NB4 (cell line): ENCODE data around the gene NEK7.

Experiments
- POLR2A ChIP-seq: IDR thresholded peaks from 2 replicates; pipeline ENCODE4 v1.6.1; 2011; ENCODE audit warnings: mild to moderate bottlenecking; ENCODE audit not compliant: insufficient read length; ENCODE audit errors: extremely low read depth
- TF ChIP-seq, protein P1 (sequence below): IDR thresholded peaks from one replicate; pipeline ENCODE4 v1.5.1; 2012; ENCODE audit warnings: low read depth, low read length
- TF ChIP-seq, protein P2 (sequence below): IDR thresholded peaks from 2 replicates; pipeline ENCODE4 v1.6.1; 2011; ENCODE audit warnings: low read depth, low read length

DNA sequence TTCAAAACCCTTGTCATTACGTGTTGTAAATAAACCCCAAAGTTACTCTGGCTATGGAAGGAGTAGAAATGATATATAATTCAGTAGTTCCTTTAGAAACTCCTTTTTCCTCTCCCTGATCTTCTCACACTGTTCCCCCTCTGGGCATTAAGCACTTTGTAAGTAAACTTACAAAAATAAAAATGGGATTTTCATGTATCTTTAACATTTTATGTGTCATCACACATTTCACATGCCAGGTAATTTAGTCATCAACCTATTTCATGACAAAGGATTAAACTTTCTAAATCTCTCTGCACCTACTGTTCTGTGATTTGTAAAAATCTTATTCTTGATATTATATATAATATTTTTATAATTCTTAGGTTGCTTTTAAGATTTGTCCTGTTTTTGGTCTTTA, 176.9 kb downstream of the NEK7 start:
- TF ChIP-seq, protein P1, sequence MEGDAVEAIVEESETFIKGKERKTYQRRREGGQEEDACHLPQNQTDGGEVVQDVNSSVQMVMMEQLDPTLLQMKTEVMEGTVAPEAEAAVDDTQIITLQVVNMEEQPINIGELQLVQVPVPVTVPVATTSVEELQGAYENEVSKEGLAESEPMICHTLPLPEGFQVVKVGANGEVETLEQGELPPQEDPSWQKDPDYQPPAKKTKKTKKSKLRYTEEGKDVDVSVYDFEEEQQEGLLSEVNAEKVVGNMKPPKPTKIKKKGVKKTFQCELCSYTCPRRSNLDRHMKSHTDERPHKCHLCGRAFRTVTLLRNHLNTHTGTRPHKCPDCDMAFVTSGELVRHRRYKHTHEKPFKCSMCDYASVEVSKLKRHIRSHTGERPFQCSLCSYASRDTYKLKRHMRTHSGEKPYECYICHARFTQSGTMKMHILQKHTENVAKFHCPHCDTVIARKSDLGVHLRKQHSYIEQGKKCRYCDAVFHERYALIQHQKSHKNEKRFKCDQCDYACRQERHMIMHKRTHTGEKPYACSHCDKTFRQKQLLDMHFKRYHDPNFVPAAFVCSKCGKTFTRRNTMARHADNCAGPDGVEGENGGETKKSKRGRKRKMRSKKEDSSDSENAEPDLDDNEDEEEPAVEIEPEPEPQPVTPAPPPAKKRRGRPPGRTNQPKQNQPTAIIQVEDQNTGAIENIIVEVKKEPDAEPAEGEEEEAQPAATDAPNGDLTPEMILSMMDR = no peak
- no peak for TF ChIP-seq POLR2A
- TF ChIP-seq, protein P2, sequence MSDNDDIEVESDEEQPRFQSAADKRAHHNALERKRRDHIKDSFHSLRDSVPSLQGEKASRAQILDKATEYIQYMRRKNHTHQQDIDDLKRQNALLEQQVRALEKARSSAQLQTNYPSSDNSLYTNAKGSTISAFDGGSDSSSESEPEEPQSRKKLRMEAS = no peak
